MCF 10A (cell line): Measurements from ENCODE around the gene TAS2R60. TPM values are rescaled to one million over a fixed set of nuclear protein-coding genes. Genes with fewer than 3 reads are reported as not detected.

Source experiments
- BruUV-seq: library from RNA; stranded (reverse); fragments of 400-500 nt; replicated peaks from 2 replicates; lab custom pipeline; 2021; lab: Mats Ljungman, UMichigan
- CTCF ChIA-PET: fragments of 300-600 bp; sonication (Branson Sonifier 250); formaldehyde crosslinking; extraction: SDS; loops from one replicate; lab custom pipeline; 2021; ENCODE audit warnings: antibody characterized with exemption, inconsistent platforms; lab: Yijun Ruan, JAX
- POLR2A ChIA-PET: fragments of 300-600, 350-650 bp; sonication (Branson Sonifier 250); formaldehyde crosslinking; extraction: SDS; loops from one replicate; lab custom pipeline; 2020; ENCODE audit warnings: antibody characterized with exemption, inconsistent platforms; lab: Yijun Ruan, JAX
- DNase-seq: peaks from one replicate; pipeline ENCODE4 v3.0.0-alpha.2; 2018; ENCODE audit not compliant: unreplicated experiment
- H3K27ac Mint-ChIP-seq: one replicate; pipeline ENCODE4 v1.8.0; 2022; ENCODE audit warnings: mild to moderate bottlenecking, low read depth, mixed read lengths; ENCODE audit not compliant: unreplicated experiment
- H3K27me3 Mint-ChIP-seq: one replicate; pipeline ENCODE4 v1.8.0; 2022; ENCODE audit warnings: mixed read lengths; ENCODE audit not compliant: insufficient read depth, unreplicated experiment
- H3K36me3 Mint-ChIP-seq: one replicate; pipeline ENCODE4 v1.8.0; 2022; ENCODE audit warnings: mild to moderate bottlenecking, moderate library complexity, mixed read lengths; ENCODE audit not compliant: insufficient read depth, unreplicated experiment
- H3K4me1 Mint-ChIP-seq: one replicate; pipeline ENCODE4 v1.8.0; 2022; ENCODE audit warnings: mixed read lengths; ENCODE audit not compliant: insufficient read depth, unreplicated experiment
- H3K4me3 Mint-ChIP-seq: one replicate; pipeline ENCODE4 v1.8.0; 2022; ENCODE audit warnings: mild to moderate bottlenecking, moderate library complexity, mixed read lengths; ENCODE audit not compliant: unreplicated experiment
- H3K9me3 Mint-ChIP-seq: one replicate; pipeline ENCODE4 v1.8.0; 2022; ENCODE audit warnings: mixed read lengths; ENCODE audit not compliant: unreplicated experiment
- CTCF ChIP-seq: fragments of 200-600 bp; IDR thresholded peaks from one replicate; pipeline ENCODE4 v1.8.0; 2022; ENCODE audit warnings: antibody characterized with exemption, mild to moderate bottlenecking; ENCODE audit not compliant: unreplicated experiment
- intact Hi-C: fragments of 100-400 bp; cut with micrococcal nuclease; formaldehyde crosslinking; loops from 2 replicates; pipeline ENCODE4 v1.14.1; 2022
- total RNA-seq: library from RNA; stranded (reverse); gene quantifications from 2 replicates; pipeline ENCODE4 v1.2.3, GENCODE V29; 2022

The TAS2R60 gene
- total RNA-seq, 1 experiment from 2014 or later, result not detected

GRCh38 chr7:143455491-143455890 lies 12.2 kb downstream of the TAS2R60 start:
- Mint-ChIP-seq H3K27me3 (peaks cover 38% of the 10 kb centered on the region), H3K27ac (no peak overlapping the region), H3K9me3 (no peaks in the 10 kb centered on the region), H3K36me3 (no peaks in the 10 kb centered on the region), H3K4me1 (no peaks in the 10 kb centered on the region), H3K4me3 (no peak overlapping the region)
- no peak for DNase-seq
- intact Hi-C loops, result no loop called here
- ChIA-PET POLR2A (interaction anchor here (1.1 kb wide), 1 partner anchor 15 kb away, joined by 3 read pairs; no protein-coding TSS in a partner anchor), CTCF (no interaction called here)
- no TSS peak for BruUV-seq
- TF ChIP-seq CTCF, result no peak

GRCh38 chr7:143455942-143456341 lies 12.7 kb downstream of the TAS2R60 start:
- Mint-ChIP-seq H3K4me1 (no peaks in the 10 kb centered on the region), H3K36me3 (no peaks in the 10 kb centered on the region), H3K4me3 (no peak overlapping the region), H3K27me3 (peaks cover 38% of the 10 kb centered on the region), H3K9me3 (no peaks in the 10 kb centered on the region), H3K27ac (no peak overlapping the region)
- TF ChIP-seq CTCF, result no peak
- intact Hi-C loops, result no loop called here
- POLR2A ChIA-PET, result no interaction called here
- no TSS peak for BruUV-seq
- CTCF ChIA-PET, result no interaction called here
- DNase-seq, result no peak

- peaks cover 27% of the 10 kb centered on the region for H3K27me3 Mint-ChIP-seq
- CTCF ChIA-PET, result no interaction called here
- no TSS peak for BruUV-seq
- H3K27ac Mint-ChIP-seq, result no peak overlapping the region
- no peak overlapping the region for H3K4me3 Mint-ChIP-seq
- H3K36me3 Mint-ChIP-seq, result no peaks in the 10 kb centered on the region
- H3K4me1 Mint-ChIP-seq, result no peaks in the 10 kb centered on the region
- no peak for DNase-seq
- no peaks in the 10 kb centered on the region for H3K9me3 Mint-ChIP-seq
- intact Hi-C loops, result no loop called here
- TF ChIP-seq CTCF, result no peak
- POLR2A ChIA-PET, result no interaction called here
Measured at GRCh38 chr7:143456992-143457793, 13.9 kb downstream of the TAS2R60 start.

GRCh38 chr7:143458263-143458662 lies 15.0 kb downstream of the TAS2R60 start:
- no peak for TF ChIP-seq CTCF
- no TSS peak for BruUV-seq
- H3K27ac Mint-ChIP-seq, result no peak overlapping the region
- no peak overlapping the region for H3K4me3 Mint-ChIP-seq
- intact Hi-C loops, result no loop called here
- H3K36me3 Mint-ChIP-seq, result no peaks in the 10 kb centered on the region
- H3K4me1 Mint-ChIP-seq, result no peaks in the 10 kb centered on the region
- DNase-seq, result no peak
- no peaks in the 10 kb centered on the region for H3K9me3 Mint-ChIP-seq
- CTCF ChIA-PET, result no interaction called here
- POLR2A ChIA-PET, result no interaction called here
- H3K27me3 Mint-ChIP-seq, result peaks cover 16% of the 10 kb centered on the region
